H1 (cell line): ENCODE results near the gene TPPP2. TPM values are rescaled to one million over a fixed set of nuclear protein-coding genes. Genes with fewer than 3 reads are reported as not detected.

ENCODE experiments used
- CTCF ChIA-PET: fragments of 300-600 bp; sonication (Branson Sonifier 250); formaldehyde crosslinking; loops from one replicate; lab custom pipeline; 2021; ENCODE audit not compliant: partially characterized antibody; lab: Charles Lee
- POLR2A ChIA-PET: fragments of 300-600 bp; sonication (Branson Sonifier 250); formaldehyde crosslinking; loops from one replicate; lab custom pipeline; 2021; ENCODE audit warnings: inconsistent platforms; ENCODE audit not compliant: partially characterized antibody; lab: Charles Lee
- DNase-seq, 2 experiments: peaks; one replicate each; pipeline versions ENCODE4 v3.0.0 to v3.0.0-alpha.2; 2010 to 2022; ENCODE audit warnings: low spot score in 2 of 2, low read depth in 1 of 2, mixed read lengths in 1 of 2
- FAIRE-seq: peaks from 2 replicates; lab custom pipeline; 2011; peaks lifted over from hg19 to GRCh38; lab: Jason Lieb, UNC
- H2AFZ ChIP-seq: 2 replicates; pipeline ENCODE4 v1.8.1; 2012; ENCODE audit warnings: low read length, inconsistent platforms
- H2AK5ac ChIP-seq: 2 replicates; pipeline ENCODE4 v1.6.1; 2013; ENCODE audit warnings: low read depth, low read length
- H2BK120ac ChIP-seq: replicated peaks from 2 replicates; pipeline ENCODE3; 2013; ENCODE audit warnings: low read depth, low read length, inconsistent platforms
- H2BK12ac ChIP-seq: 2 replicates; pipeline ENCODE4 v1.6.1; 2013; ENCODE audit warnings: low read depth, low read length
- H2BK15ac ChIP-seq: 2 replicates; pipeline ENCODE4 v1.6.1; 2013; ENCODE audit warnings: low read length
- H2BK20ac ChIP-seq: 2 replicates; pipeline ENCODE4 v1.6.1; 2013; ENCODE audit warnings: low read length
- H2BK5ac ChIP-seq: 2 replicates; pipeline ENCODE4 v1.6.1; 2013; ENCODE audit warnings: low read depth, low read length
- H3K14ac ChIP-seq: 2 replicates; pipeline ENCODE4 v1.6.1; 2013; ENCODE audit warnings: inconsistent platforms; ENCODE audit not compliant: insufficient read length
- H3K18ac ChIP-seq: 2 replicates; pipeline ENCODE4 v1.6.1; 2013; ENCODE audit warnings: low read length; ENCODE audit errors: extremely low read depth
- H3K23ac ChIP-seq: 2 replicates; pipeline ENCODE4 v1.6.1; 2013; ENCODE audit warnings: inconsistent platforms; ENCODE audit not compliant: insufficient read length
- H3K23me2 ChIP-seq: 2 replicates; pipeline ENCODE4 v1.6.1; 2013; ENCODE audit warnings: low read depth, low read length
- H3K27ac ChIP-seq: 2 replicates; pipeline ENCODE4 v1.6.1; 2011; ENCODE audit warnings: low read depth, low read length, inconsistent platforms
- H3K27me3 ChIP-seq, 4 experiments: replicated peaks in 1 of 4; 1 replicate in 1 of 4; 2 replicates in 3 of 4; pipeline versions ENCODE4 v1.6.1 to v1.8.1; 2011 to 2013; ENCODE audit warnings: low read length in 3 of 4, mild to moderate bottlenecking in 3 of 4, inconsistent platforms in 2 of 4, mixed read lengths in 2 of 4, moderate library complexity in 1 of 4; ENCODE audit not compliant: control insufficient read depth in 3 of 4, insufficient read depth in 3 of 4; ENCODE audit errors: extremely low read depth in 1 of 4
- H3K36me3 ChIP-seq, 4 experiments: 2 replicates each; pipeline versions ENCODE4 v1.6.1 to v1.8.1; 2011 to 2013; ENCODE audit warnings: mild to moderate bottlenecking in 4 of 4, low read length in 3 of 4, moderate library complexity in 2 of 4, control low read depth in 1 of 4, inconsistent platforms in 1 of 4; ENCODE audit not compliant: insufficient read depth in 4 of 4, control insufficient read depth in 2 of 4
- H3K4ac ChIP-seq: replicated peaks from 2 replicates; pipeline ENCODE3; 2013; ENCODE audit warnings: low read length, low read depth, mixed read lengths, inconsistent platforms; ENCODE audit not compliant: insufficient read length
- H3K4me1 ChIP-seq, 4 experiments: replicated peaks in 1 of 4; 1 replicate in 1 of 4; 2 replicates in 3 of 4; pipeline versions ENCODE4 v1.6.1 to v1.8.1; 2011 to 2013; ENCODE audit warnings: low read length in 3 of 4, inconsistent platforms in 2 of 4, mixed read lengths in 1 of 4; ENCODE audit not compliant: insufficient read depth in 4 of 4, control insufficient read depth in 3 of 4
- H3K4me2 ChIP-seq, 2 experiments: 2 replicates each; pipeline versions ENCODE4 v1.6.1 to v1.8.1; 2011 to 2013; ENCODE audit warnings: low read depth in 2 of 2, low read length in 2 of 2, control low read depth in 1 of 2, inconsistent platforms in 1 of 2, mild to moderate bottlenecking in 1 of 2; ENCODE audit not compliant: insufficient read depth in 1 of 2
- H3K4me3 ChIP-seq, 4 experiments: fragments of 200-600, 300-600 bp in 1 of 4; sonication (generic), shearing (Covaris generic), sonication (Bioruptor Twin) in 1 of 4; 2 replicates each; pipeline versions ENCODE4 v1.5.1 to v1.8.1; 2011 to 2016; ENCODE audit warnings: low read length in 4 of 4, low read depth in 3 of 4, control low read depth in 2 of 4, inconsistent platforms in 2 of 4, mild to moderate bottlenecking in 2 of 4, mixed read lengths in 1 of 4, moderate library complexity in 1 of 4; ENCODE audit not compliant: insufficient read depth in 2 of 4; ENCODE audit errors: extremely low read depth in 1 of 4
- H3K56ac ChIP-seq: replicated peaks from 2 replicates; pipeline ENCODE3; 2013; ENCODE audit warnings: low read depth, mild to moderate bottlenecking, mixed read lengths, low read length, inconsistent platforms; ENCODE audit not compliant: insufficient read length
- H3K79me1 ChIP-seq: 2 replicates; pipeline ENCODE4 v1.6.1; 2013; ENCODE audit warnings: low read depth, low read length, control low read depth
- H3K79me2 ChIP-seq, 2 experiments: 2 replicates each; pipeline versions ENCODE4 v1.6.1 to v1.8.1; 2012 to 2013; ENCODE audit warnings: low read length in 2 of 2, mild to moderate bottlenecking in 2 of 2, inconsistent platforms in 1 of 2; ENCODE audit not compliant: insufficient read depth in 2 of 2, control insufficient read depth in 1 of 2
- H3K9ac ChIP-seq, 4 experiments: replicated peaks in 1 of 4; 1 replicate in 1 of 4; 2 replicates in 3 of 4; pipeline versions ENCODE4 v1.6.1 to v1.8.1; 2011 to 2013; ENCODE audit warnings: low read depth in 3 of 4, low read length in 3 of 4, control low read depth in 2 of 4, mild to moderate bottlenecking in 2 of 4, moderate library complexity in 2 of 4, inconsistent platforms in 1 of 4; ENCODE audit errors: extremely low read depth in 1 of 4
- H3K9me3 ChIP-seq, 2 experiments: 2 replicates each; pipeline versions ENCODE4 v1.6.1 to v1.8.1; 2012 to 2013; ENCODE audit warnings: mild to moderate bottlenecking in 2 of 2, moderate library complexity in 2 of 2, control low read depth in 1 of 2, inconsistent platforms in 1 of 2, low read depth in 1 of 2, low read length in 1 of 2, mixed read lengths in 1 of 2; ENCODE audit not compliant: insufficient read depth in 2 of 2
- H4K20me1 ChIP-seq, 2 experiments: replicated peaks in 1 of 2; 2 replicates each; pipeline versions ENCODE3 to v1.8.1; 2011 to 2013; ENCODE audit warnings: inconsistent platforms in 2 of 2, low read length in 2 of 2, mild to moderate bottlenecking in 1 of 2; ENCODE audit not compliant: insufficient read depth in 2 of 2, control insufficient read depth in 1 of 2
- H4K5ac ChIP-seq: 2 replicates; pipeline ENCODE4 v1.6.1; 2013; ENCODE audit warnings: low read length, low read depth, mixed read lengths, inconsistent platforms; ENCODE audit not compliant: insufficient read length
- H4K8ac ChIP-seq: 2 replicates; pipeline ENCODE4 v1.8.0; 2013; ENCODE audit warnings: mild to moderate bottlenecking, moderate library complexity, low read length, inconsistent platforms; ENCODE audit not compliant: insufficient read depth; ENCODE audit errors: extremely low read depth
- H4K91ac ChIP-seq: replicated peaks from 2 replicates; pipeline ENCODE3; 2013; ENCODE audit warnings: low read length, mixed read lengths, inconsistent platforms; ENCODE audit not compliant: insufficient read length
- NRF1 ChIP-seq: IDR thresholded peaks from 2 replicates; pipeline ENCODE4 v1.6.1; 2011; ENCODE audit warnings: mild to moderate bottlenecking, low read depth, low read length, improper control_type of control experiment
- TAF1 ChIP-seq: IDR thresholded peaks from 2 replicates; pipeline ENCODE4 v1.6.1; 2011; ENCODE audit warnings: mild to moderate bottlenecking, low read depth, low read length
- WGBS, 2 experiments: shearing (Covaris generic) in 1 of 2; methylation state at CpG; one replicate each; pipeline versions ENCODE4 v1.1.6 to v1.1.7; 2013 to 2015; ENCODE audit warnings: low lambda C conversion rate in 2 of 2, mixed read lengths in 2 of 2, inconsistent platforms in 1 of 2, low coverage in 1 of 2, missing lambda C conversion rate in 1 of 2; ENCODE audit not compliant: insufficient replicate concordance in 2 of 2, insufficient coverage in 1 of 2, insufficient read length in 1 of 2; ENCODE audit errors: extremely low coverage in 1 of 2, missing lambda C conversion rate in 1 of 2; 5-methylcytosine and 5-hydroxymethylcytosine counted together
- polyA plus RNA-seq, 7 experiments: library from polyadenylated mRNA; depleted of rRNA in 3 of 7; stranded (reverse) in 5 of 7; unstranded in 2 of 7; fragments of >200 nt in 5 of 7; fragments of 200-250 nt in 2 of 7; gene quantifications; 1 replicate in 5 of 7; 2 replicates in 1 of 7; 4 replicates in 1 of 7; pipeline versions ENCODE4 v1.2.1 to v1.2.3, GENCODE V29; 2011 to 2013; ENCODE audit warnings: missing spikeins in 2 of 7, mixed read lengths in 2 of 7
- total RNA-seq: library from RNA; stranded (reverse); fragmentation: NEBNext Ultra II Directional; extraction: Animal tissue kit (Norgen Biotek cat#: 25700); gene quantifications from 2 replicates; pipeline ENCODE4 v1.2.1, GENCODE V29; 2021

TPPP2 gene
- total and polyA plus RNA-seq, 2 of the 8 experiments (the other 6 are each of a cell fraction or from before 2014, with no cell fraction given) = not detected

DNA sequence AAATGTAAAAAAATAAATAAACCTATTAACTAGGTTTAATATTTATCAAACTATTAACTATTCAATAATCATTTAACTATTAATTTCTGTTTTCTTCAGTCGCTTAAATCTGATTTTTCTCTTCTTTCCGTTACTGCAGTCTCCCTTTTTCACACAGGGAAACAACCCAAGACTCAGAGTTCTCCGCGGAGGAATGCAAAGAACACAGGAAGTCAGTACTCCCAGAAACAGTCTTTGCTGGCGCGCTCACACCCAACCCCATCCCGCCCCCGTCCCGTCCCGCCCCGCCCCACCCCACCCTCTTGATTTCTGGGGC is 40.6 kb upstream of the TPPP2 start:
- TF ChIP-seq TAF1 = peak; percentile 42
- no peak for TF ChIP-seq NRF1
- Histone ChIP-seq H3K79me2 (peaks cover 0 to 19% of the 10 kb centered on the region in 2 experiments; a peak in 2 of 4 replicates), H3K4me2 (peak overlapping the region; percentile 61 to 89), H2BK20ac (no peak overlapping the region), H3K27ac (no peak overlapping the region), H2AK5ac (no peak overlapping the region), H2BK5ac (no peak overlapping the region), H2BK120ac (no peak overlapping the region), H4K8ac (no peak overlapping the region), H3K9ac (peak overlapping the region in 1 of 4 experiments; percentile 74; a peak in 1 of 7 replicates), H2BK15ac (no peak overlapping the region), H3K27me3 (no peaks in the 10 kb centered on the region), H2AFZ (no peak overlapping the region), H3K4me1 (peaks cover 2 to 4% (median 4%) of the 10 kb centered on the region in 4 experiments; a peak in 3 of 7 replicates), H4K20me1 (peaks cover 0 to 3% of the 10 kb centered on the region in 2 experiments), H3K36me3 (peaks cover 9 to 24% (median 18%) of the 10 kb centered on the region in 4 experiments), H4K91ac (no peak overlapping the region), H3K56ac (no peak overlapping the region), H3K79me1 (no peaks in the 10 kb centered on the region), H3K23me2 (peaks cover 4% of the 10 kb centered on the region; the same call in 1 of the 2 replicates), H3K18ac (no peak overlapping the region), H4K5ac (peak overlapping the region; percentile 51), H3K23ac (no peak overlapping the region), H3K9me3 (no peaks in the 10 kb centered on the region), H3K14ac (no peak overlapping the region), H3K4me3 (peak overlapping the region; percentile 39 to 65 (median 54); a peak in 7 of 8 replicates), H2BK12ac (0 out of 2 replicates have a peak overlapping the region, but pooled peaks have one; percentile 94), H3K4ac (no peak overlapping the region)
- FAIRE-seq = no peak
- ChIA-PET POLR2A (interaction anchor here (0.6 to 1.0 kb wide), 3 partner anchors 9 to 16 kb away, joined by 3 read pairs; no protein-coding TSS in a partner anchor), CTCF (interaction anchor here (0.7 to 2.1 kb wide), 5 partner anchors 16 to 103 kb away, joined by 3 to 7 read pairs (median 4); no protein-coding TSS in a partner anchor)
- 5% methylated on average over 4 of the region's 11 CpGs; no CpG with 5 or more reads in 1 of the 2 experiments for WGBS, 2 experiments
- DNase-seq = no peak
